Measurements from ENCODE around the gene TCIRG1. TPM values are rescaled to one million over a fixed set of nuclear protein-coding genes. Genes with fewer than 3 reads are reported as not detected.
A peak's percentile ranks its signal among the peaks of the same experiment; 100 is the strongest.

TCIRG1 gene
- total RNA-seq, 1 donor from 2014 or later: 23.4 TPM

DNA sequence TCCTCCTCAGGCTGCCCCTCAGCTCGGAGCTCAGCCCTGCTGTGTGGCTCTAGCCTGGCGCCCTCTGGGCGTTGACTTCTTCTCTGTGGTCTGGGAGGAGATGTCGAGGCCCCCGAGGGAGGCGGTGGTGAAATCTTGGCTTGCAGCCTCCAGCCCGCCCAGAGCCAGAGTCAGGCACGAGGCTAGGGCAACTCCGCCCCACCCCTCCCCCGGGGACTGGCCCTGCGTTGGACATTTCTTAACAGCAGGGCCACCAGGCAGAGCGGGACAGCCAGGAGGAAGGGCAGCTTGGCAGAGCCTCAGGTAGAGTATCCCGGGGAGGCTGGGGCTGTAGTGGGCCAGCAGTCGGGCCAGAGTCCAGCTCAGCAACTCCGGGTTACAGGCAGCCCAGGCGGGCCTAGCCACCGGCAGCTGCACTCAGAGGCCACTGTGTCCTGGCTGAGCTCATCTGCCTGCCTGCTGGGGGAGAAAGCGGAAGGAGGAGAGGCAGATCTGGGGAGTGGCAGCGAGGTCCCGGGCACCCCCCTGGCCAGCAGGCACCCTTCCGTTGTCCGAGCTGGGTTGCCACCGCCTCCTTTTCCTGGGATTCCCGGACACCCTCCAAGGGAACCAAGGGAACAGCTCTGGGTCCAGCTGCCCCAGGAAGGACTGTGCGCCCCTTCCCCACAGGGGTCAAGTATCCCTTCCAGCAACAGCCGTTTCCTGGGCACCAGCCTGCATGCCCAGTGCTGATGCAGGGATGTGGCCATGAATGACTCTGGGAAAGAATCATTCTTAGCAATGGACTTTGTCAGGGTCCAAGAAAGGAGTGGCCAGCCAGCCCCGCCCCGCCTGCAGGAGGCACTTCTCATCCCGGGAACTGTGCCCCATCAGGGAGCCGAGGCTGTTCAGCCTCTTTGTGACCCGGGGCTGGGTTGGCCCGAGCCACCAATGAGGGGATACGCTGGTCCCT is 28.5 kb upstream of the TCIRG1 start, which contains the start of gene ALDH3B1:
ALDH3B1 (plus strand) TSS at position 238 of the 952 bp plus-strand sequence. CDS start 4,971 bp downstream, outside the sequence.
- Histone ChIP-seq H3K27me3 (ENCODE audit: low read depth) (no peaks in the 10 kb centered on the region), H3K27ac (replicated peaks) (peak within 1 kb of the TSS; percentile 83), H3K4me1 (peaks cover 29% of the 10 kb centered on the region), H3K9me3 (replicated peaks) (no peaks in the 10 kb centered on the region), H3K36me3 (no peaks in the 10 kb centered on the region), H3K4me3 (peak within 1 kb of the TSS; percentile 57)
- TF ChIP-seq, protein P1, sequence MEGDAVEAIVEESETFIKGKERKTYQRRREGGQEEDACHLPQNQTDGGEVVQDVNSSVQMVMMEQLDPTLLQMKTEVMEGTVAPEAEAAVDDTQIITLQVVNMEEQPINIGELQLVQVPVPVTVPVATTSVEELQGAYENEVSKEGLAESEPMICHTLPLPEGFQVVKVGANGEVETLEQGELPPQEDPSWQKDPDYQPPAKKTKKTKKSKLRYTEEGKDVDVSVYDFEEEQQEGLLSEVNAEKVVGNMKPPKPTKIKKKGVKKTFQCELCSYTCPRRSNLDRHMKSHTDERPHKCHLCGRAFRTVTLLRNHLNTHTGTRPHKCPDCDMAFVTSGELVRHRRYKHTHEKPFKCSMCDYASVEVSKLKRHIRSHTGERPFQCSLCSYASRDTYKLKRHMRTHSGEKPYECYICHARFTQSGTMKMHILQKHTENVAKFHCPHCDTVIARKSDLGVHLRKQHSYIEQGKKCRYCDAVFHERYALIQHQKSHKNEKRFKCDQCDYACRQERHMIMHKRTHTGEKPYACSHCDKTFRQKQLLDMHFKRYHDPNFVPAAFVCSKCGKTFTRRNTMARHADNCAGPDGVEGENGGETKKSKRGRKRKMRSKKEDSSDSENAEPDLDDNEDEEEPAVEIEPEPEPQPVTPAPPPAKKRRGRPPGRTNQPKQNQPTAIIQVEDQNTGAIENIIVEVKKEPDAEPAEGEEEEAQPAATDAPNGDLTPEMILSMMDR (IDR thresholded peaks at IDR 0.05; ENCODE audit: borderline replicate concordance): no peak
- DNase-seq: peak; percentile 90
- intact Hi-C loops (cut with micrococcal nuclease): no loop called here

DNA sequence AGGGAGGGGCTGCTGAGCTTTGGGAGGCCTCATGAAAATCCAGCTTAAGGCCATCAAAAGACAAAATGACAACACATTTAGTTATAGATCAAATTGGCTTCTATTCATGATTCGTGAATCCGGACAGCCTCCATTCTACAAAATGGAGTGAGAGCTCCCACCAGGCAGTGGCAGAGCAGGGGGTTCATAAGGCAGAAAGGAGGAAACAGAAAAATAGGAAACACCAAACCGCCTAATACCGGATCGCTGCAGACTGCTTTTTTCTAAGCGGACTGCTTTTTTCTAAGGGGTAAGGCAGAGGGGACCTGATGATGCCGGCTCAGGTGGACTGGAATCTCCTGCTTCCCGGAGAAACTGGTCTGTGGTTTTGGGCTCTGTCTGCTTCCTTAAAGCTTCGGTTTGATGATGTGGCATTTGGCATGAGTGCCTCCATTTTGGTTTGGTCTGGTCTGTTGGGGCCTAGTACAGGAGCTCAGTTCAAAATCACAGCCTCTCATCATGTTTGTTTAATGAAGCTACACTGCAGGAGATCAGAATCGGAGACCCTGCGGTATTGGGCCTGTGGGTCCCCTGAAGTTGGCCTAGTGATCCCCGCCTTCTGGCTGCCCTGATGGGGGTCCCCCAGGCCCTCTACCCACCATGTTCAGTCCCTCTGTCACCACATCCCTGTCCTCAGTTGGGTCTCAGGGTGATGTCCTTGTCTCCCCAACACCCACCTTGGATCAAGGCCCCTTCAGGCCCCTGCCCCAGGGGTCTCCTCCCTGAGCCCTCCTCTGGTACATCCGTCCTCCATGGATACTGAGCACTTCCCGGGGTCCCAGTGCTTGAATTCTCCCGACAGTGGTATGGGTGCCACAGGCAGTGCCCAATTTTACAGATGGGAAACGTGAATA is 27.5 kb upstream of the TCIRG1 start:
- intact Hi-C loops (cut with micrococcal nuclease): no loop called here
- DNase-seq: no peak
- TF ChIP-seq, protein P1 (IDR thresholded peaks at IDR 0.05; ENCODE audit: borderline replicate concordance): no peak
- Histone ChIP-seq H3K27me3 (ENCODE audit: low read depth) (no peaks in the 10 kb centered on the region), H3K27ac (replicated peaks) (peak overlapping the region; percentile 83), H3K9me3 (replicated peaks) (no peaks in the 10 kb centered on the region), H3K4me3 (peak overlapping the region; percentile 57), H3K36me3 (no peaks in the 10 kb centered on the region), H3K4me1 (peaks cover 29% of the 10 kb centered on the region)

DNA sequence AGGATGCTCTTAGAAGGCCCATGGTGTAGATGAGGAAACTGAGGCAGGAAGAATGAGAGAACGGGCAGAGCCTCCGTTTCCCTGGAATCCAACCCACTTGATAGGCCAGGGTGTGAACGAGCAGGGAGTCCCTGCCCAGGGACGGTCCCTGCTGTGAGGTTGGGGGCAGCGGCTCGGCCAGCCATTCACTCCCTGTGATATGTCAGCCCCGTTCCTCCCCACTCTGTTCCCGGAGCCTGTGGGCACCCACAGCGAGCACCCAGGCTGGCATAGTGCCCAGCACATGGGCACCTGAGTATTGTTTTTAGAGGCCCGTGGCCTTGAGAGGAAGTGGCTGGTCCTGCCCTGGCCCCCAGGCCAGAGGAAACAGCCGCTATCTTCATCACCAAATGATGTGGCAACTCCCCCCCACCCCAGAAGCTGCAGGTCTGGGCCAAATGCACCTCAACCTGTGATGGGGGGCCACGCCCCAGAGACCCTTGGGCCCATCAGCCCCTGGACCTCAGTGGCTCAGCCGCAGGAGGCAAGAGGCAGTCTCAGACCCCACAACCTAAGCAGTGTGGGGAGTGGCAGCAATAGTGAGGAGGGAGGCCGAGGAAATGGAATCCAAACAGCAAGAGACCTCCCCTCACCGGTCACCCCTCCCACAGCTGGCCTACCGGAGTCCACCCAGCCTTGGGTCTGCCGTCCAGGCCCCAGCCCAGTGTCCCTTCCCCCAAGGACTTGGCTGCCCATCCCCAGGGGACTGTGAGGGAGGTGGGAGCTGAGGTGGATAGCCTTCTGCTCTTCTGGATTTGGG is 26.6 kb upstream of the TCIRG1 start:
- H3K4me3 ChIP-seq: no peak overlapping the region
- no peaks in the 10 kb centered on the region for H3K9me3 ChIP-seq (replicated peaks)
- TF ChIP-seq, protein P1 (IDR thresholded peaks at IDR 0.05; ENCODE audit: borderline replicate concordance): no peak
- no peaks in the 10 kb centered on the region for H3K36me3 ChIP-seq
- no peak overlapping the region for H3K27ac ChIP-seq (replicated peaks)
- no peaks in the 10 kb centered on the region for H3K27me3 ChIP-seq (ENCODE audit: low read depth)
- DNase-seq: no peak
- H3K4me1 ChIP-seq: peaks cover 36% of the 10 kb centered on the region
- intact Hi-C loops (cut with micrococcal nuclease): no loop called here

DNA sequence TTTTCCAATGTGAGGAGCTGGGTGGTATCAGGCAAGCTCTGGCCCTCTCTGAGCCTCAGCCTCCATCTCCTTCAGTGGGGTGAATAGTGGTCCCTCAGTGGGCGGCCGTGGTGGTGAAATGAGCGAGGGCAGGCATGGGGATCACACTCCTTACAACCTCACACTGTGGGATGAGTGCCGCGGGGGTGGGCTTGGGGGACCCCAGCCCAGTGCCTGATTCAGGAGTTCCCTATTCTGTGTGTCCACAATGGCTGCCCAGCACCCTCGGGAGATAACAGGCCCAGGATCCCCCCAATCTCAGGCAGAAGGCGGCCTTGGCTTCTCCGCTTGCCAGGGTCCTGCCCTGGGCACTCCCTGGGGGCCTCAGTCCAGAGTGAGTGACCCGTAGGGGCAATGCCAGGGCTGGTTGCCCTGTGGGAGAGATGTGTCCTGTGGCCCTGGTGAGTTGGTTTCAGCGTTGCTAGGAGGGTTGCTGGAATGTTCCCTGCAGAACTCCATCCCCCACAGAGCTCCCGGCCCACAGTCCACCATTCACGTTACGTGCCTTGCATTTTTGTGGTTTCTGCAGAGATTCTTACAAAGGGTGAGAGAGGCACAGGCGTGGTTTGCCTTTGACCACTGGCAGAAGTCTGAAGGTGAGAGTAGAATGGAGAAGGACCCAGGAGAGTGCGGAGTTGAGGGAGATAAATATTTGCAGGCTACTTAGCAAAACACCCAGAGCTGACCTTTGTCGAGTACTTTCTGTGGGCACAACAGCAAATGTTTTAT is 25.8 kb upstream of the TCIRG1 start:
- H3K27ac ChIP-seq (replicated peaks): no peak overlapping the region
- no peaks in the 10 kb centered on the region for H3K36me3 ChIP-seq
- H3K27me3 ChIP-seq (ENCODE audit: low read depth): no peaks in the 10 kb centered on the region
- no peaks in the 10 kb centered on the region for H3K9me3 ChIP-seq (replicated peaks)
- H3K4me3 ChIP-seq: no peak overlapping the region
- DNase-seq: no peak
- peaks cover 38% of the 10 kb centered on the region for H3K4me1 ChIP-seq
- TF ChIP-seq, protein P1 (IDR thresholded peaks at IDR 0.05; ENCODE audit: borderline replicate concordance): no peak
- intact Hi-C loops (cut with micrococcal nuclease): no loop called here

Data from left ventricle myocardium inferior (tissue), 1 donor.